PFSK-1 (cell line): ENCODE data around the gene CDK6.

Experiments
- POLR2AphosphoS5 ChIP-seq: IDR thresholded peaks from 2 replicates; pipeline ENCODE4 v1.6.1; 2012; ENCODE audit warnings: low read depth, mild to moderate bottlenecking, control low read depth, low read length, moderate library complexity
- SIN3A ChIP-seq: IDR thresholded peaks from 2 replicates; pipeline ENCODE4 v1.6.1; 2012; ENCODE audit warnings: mild to moderate bottlenecking, low read length, moderate library complexity, borderline replicate concordance; ENCODE audit not compliant: insufficient read depth
- TF ChIP-seq, protein P1 (sequence below), 2 experiments: IDR thresholded peaks; 2 replicates each; pipeline versions ENCODE4 v1.6.1 to v1.8.0; 2011 to 2012; ENCODE audit warnings: low read depth in 2 of 2, low read length in 2 of 2, control low read depth in 1 of 2, inconsistent platforms in 1 of 2, mild to moderate bottlenecking in 1 of 2, moderate library complexity in 1 of 2; ENCODE audit not compliant: insufficient read depth in 1 of 2

- TF ChIP-seq, protein P1, sequence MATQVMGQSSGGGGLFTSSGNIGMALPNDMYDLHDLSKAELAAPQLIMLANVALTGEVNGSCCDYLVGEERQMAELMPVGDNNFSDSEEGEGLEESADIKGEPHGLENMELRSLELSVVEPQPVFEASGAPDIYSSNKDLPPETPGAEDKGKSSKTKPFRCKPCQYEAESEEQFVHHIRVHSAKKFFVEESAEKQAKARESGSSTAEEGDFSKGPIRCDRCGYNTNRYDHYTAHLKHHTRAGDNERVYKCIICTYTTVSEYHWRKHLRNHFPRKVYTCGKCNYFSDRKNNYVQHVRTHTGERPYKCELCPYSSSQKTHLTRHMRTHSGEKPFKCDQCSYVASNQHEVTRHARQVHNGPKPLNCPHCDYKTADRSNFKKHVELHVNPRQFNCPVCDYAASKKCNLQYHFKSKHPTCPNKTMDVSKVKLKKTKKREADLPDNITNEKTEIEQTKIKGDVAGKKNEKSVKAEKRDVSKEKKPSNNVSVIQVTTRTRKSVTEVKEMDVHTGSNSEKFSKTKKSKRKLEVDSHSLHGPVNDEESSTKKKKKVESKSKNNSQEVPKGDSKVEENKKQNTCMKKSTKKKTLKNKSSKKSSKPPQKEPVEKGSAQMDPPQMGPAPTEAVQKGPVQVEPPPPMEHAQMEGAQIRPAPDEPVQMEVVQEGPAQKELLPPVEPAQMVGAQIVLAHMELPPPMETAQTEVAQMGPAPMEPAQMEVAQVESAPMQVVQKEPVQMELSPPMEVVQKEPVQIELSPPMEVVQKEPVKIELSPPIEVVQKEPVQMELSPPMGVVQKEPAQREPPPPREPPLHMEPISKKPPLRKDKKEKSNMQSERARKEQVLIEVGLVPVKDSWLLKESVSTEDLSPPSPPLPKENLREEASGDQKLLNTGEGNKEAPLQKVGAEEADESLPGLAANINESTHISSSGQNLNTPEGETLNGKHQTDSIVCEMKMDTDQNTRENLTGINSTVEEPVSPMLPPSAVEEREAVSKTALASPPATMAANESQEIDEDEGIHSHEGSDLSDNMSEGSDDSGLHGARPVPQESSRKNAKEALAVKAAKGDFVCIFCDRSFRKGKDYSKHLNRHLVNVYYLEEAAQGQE (IDR thresholded peaks at IDR 0.05; ENCODE audit: insufficient read depth in 1 of 2, low read depth in 2 of 2, low read length in 2 of 2): no peak
- TF ChIP-seq POLR2AphosphoS5 (no peak), SIN3A (no peak)
Observed at GRCh38 chr7:92730808-92731207, 105.6 kb downstream of the CDK6 start.
